SK-N-SH treated with all-trans-retinoic acid at 6 μM for 48 hours (cell line): ENCODE measurements around the gene MED12.
"Not testable (repeated sequence)": the region's sequence is repeated elsewhere in the genome, so short reads cannot be mapped to it uniquely, and the experiment has no call there.

ENCODE experiments used
- ATAC-seq: fragments of 200-7000 bp; cut with Tn5 transposase; 3 replicates; pipeline ENCODE4 v1.9.1; 2020; ENCODE audit warnings: mild to moderate bottlenecking, moderate library complexity
- ARNTL ChIP-seq: fragments of 450-650 bp; formaldehyde crosslinking; IDR thresholded peaks from 2 replicates; pipeline ENCODE4 v1.5.0; 2020; ENCODE audit warnings: low read depth, mild to moderate bottlenecking, moderate library complexity, borderline replicate concordance
- BACH2 ChIP-seq: fragments of 250-450 bp; sonication (Bioruptor Pico); IDR thresholded peaks from 2 replicates; pipeline ENCODE4 v1.9.0; 2021; ENCODE audit warnings: mild to moderate bottlenecking, borderline replicate concordance
- CREB5 ChIP-seq: fragments of 250-450 bp; sonication (Bioruptor Pico); IDR thresholded peaks from 2 replicates; pipeline ENCODE4 v1.5.1; 2020; ENCODE audit warnings: low read depth, mild to moderate bottlenecking, moderate library complexity
- CSDC2 ChIP-seq: fragments of 250-450 bp; sonication (Bioruptor Pico); IDR thresholded peaks from 2 replicates; pipeline ENCODE4 v1.5.0; 2020; ENCODE audit warnings: mild to moderate bottlenecking, moderate library complexity
- ISL1 ChIP-seq: fragments of 250-450 bp; sonication (Bioruptor Pico); IDR thresholded peaks from 2 replicates; pipeline ENCODE4 v2.1.2; 2022; ENCODE audit warnings: mild to moderate bottlenecking, moderate library complexity
- PATZ1 ChIP-seq: fragments of 250-450 bp; sonication (Bioruptor Pico); IDR thresholded peaks from 2 replicates; pipeline ENCODE4 v1.8.0; 2020; ENCODE audit warnings: mild to moderate bottlenecking, moderate library complexity, borderline replicate concordance
- PPARA ChIP-seq: fragments of 250-450 bp; sonication (Bioruptor Pico); IDR thresholded peaks from 2 replicates; pipeline ENCODE4 v1.5.0; 2020; ENCODE audit warnings: mild to moderate bottlenecking, borderline replicate concordance
- RARB ChIP-seq: fragments of 250-450 bp; sonication (Bioruptor Pico); IDR thresholded peaks from 2 replicates; pipeline ENCODE4 v1.8.0; 2021; ENCODE audit warnings: mild to moderate bottlenecking, moderate library complexity
- SNAI2 ChIP-seq: fragments of 250-450 bp; sonication (Bioruptor Pico); IDR thresholded peaks from 2 replicates; pipeline ENCODE4 v1.5.0; 2020; ENCODE audit warnings: mild to moderate bottlenecking, moderate library complexity
- TCF4 ChIP-seq: fragments of 250-450 bp; sonication (Bioruptor Pico); IDR thresholded peaks from 2 replicates; pipeline ENCODE4 v1.8.0; 2021; ENCODE audit warnings: mild to moderate bottlenecking, moderate library complexity, borderline replicate concordance
- TOX ChIP-seq: fragments of 250-450 bp; sonication (Bioruptor Pico); IDR thresholded peaks from 2 replicates; pipeline ENCODE4 v1.8.0; 2021; ENCODE audit warnings: mild to moderate bottlenecking, moderate library complexity, borderline replicate concordance
- TSHZ2 ChIP-seq: fragments of 250-450 bp; sonication (Bioruptor Pico); IDR thresholded peaks from 2 replicates; pipeline ENCODE4 v1.5.0; 2020; ENCODE audit warnings: mild to moderate bottlenecking, moderate library complexity
- ZC3H10 ChIP-seq: fragments of 250-450 bp; sonication (Bioruptor Pico); IDR thresholded peaks from 2 replicates; pipeline ENCODE4 v1.5.1; 2021; ENCODE audit warnings: mild to moderate bottlenecking, moderate library complexity
- ZFP3 ChIP-seq: fragments of 250-450 bp; sonication (Bioruptor Pico); IDR thresholded peaks from 2 replicates; pipeline ENCODE4 v1.5.0; 2020; ENCODE audit warnings: mild to moderate bottlenecking, moderate library complexity
- ZFP30 ChIP-seq: fragments of 450-650 bp; formaldehyde crosslinking; IDR thresholded peaks from 2 replicates; pipeline ENCODE4 v1.5.0; 2022; ENCODE audit warnings: mild to moderate bottlenecking, moderate library complexity
- ZNF70 ChIP-seq: fragments of 450-650 bp; formaldehyde crosslinking; IDR thresholded peaks from 2 replicates; pipeline ENCODE4 v1.5.0; 2020; ENCODE audit warnings: mild to moderate bottlenecking, moderate library complexity

Gene MED12

GRCh38 chrX:71178908-71179307 is 60.5 kb downstream of the MED12 start:
- ATAC-seq, result peak; percentile 59
- TF ChIP-seq CSDC2 (no peak), ISL1 (CRISPR knock-in tag) (no peak), RARB (CRISPR knock-in tag) (no peak)

- ATAC-seq, result not testable (repeated sequence)
Measured at GRCh38 chrX:71180579-71181265, 62.3 kb downstream of the MED12 start.

GRCh38 chrX:71181558-71181909 is 63.1 kb downstream of the MED12 start:
- TF ChIP-seq PPARA (CRISPR knock-in tag) (no peak), TSHZ2 (CRISPR knock-in tag) (no peak), PATZ1 (CRISPR knock-in tag) (no peak), TOX (CRISPR knock-in tag) (no peak)
- TF ChIP-seq, all 23 proteins: peak for 0
- ATAC-seq, result no peak

- TF ChIP-seq CREB5 (no peak), ZFP30 (CRISPR knock-in tag) (peak; percentile 15; the same call in 1 of the 2 replicates), CSDC2 (no peak), PPARA (CRISPR knock-in tag) (no peak), SNAI2 (no peak), ZC3H10 (CRISPR knock-in tag) (no peak)
- ATAC-seq, result peak; percentile 96
Measured at GRCh38 chrX:71181910-71182799, 63.8 kb downstream of the MED12 start.

GRCh38 chrX:71182871-71183270 is 64.5 kb downstream of the MED12 start:
- TF ChIP-seq ARNTL (CRISPR knock-in tag) (no peak), ISL1 (CRISPR knock-in tag) (no peak)
- ATAC-seq, result no peak

- ATAC-seq, result no peak
- no peak for TF ChIP-seq TCF4
- TF ChIP-seq PATZ1 (CRISPR knock-in tag), result no peak
- no peak for TF ChIP-seq ZFP3 (CRISPR knock-in tag)
- no peak for TF ChIP-seq CREB5
- TF ChIP-seq BACH2 (CRISPR knock-in tag), result no peak
- TF ChIP-seq ZNF70 (CRISPR knock-in tag), result no peak
Measured at GRCh38 chrX:71183341-71183740, 64.9 kb downstream of the MED12 start.
